Non-pigmented ciliary epithelial cell (primary cell): ENCODE results near the gene TIRAP.
"Not testable (repeated sequence)": the region's sequence is repeated elsewhere in the genome, so short reads cannot be mapped to it uniquely, and the experiment has no call there.

Source experiments
- DNase-seq: peaks from one replicate; pipeline ENCODE4 v3.0.0-alpha.2; 2010; ENCODE audit warnings: low read depth

Gene TIRAP

GRCh38 chr11:126288237-126288636, 5.3 kb downstream of the TIRAP start:
- no peak for DNase-seq

- no peak for DNase-seq
These were observed 8.0 kb downstream of the TIRAP start for GRCh38 chr11:126290887-126291286.

GRCh38 chr11:126293726-126294125, 10.8 kb downstream of the TIRAP start:
- DNase-seq = no peak

- no peak for DNase-seq
These were observed 14.1 kb downstream of the TIRAP start for GRCh38 chr11:126297004-126297403.

- DNase-seq = no peak
These were observed 20.9 kb downstream of the TIRAP start, which contains the start of gene DCPS for GRCh38 chr11:126303623-126304456. Gene DCPS (plus strand): TSS chr11:126304060. CDS start chr11:126304081, 21 bp downstream.

- DNase-seq = no peak
These were observed 21.7 kb downstream of the TIRAP start for GRCh38 chr11:126304457-126305075.

- DNase-seq = no peak
These were observed 22.8 kb downstream of the TIRAP start for GRCh38 chr11:126305699-126306098.

- DNase-seq = no peak
These were observed 24.8 kb downstream of the TIRAP start for GRCh38 chr11:126307706-126308105.

- DNase-seq = no peak
These were observed 25.4 kb downstream of the TIRAP start for GRCh38 chr11:126308271-126308671.

- not testable (repeated sequence) for DNase-seq
These were observed 25.9 kb downstream of the TIRAP start for GRCh38 chr11:126308771-126309170.

GRCh38 chr11:126310200-126310991, 27.5 kb downstream of the TIRAP start:
- no peak for DNase-seq

GRCh38 chr11:126310992-126311310, 28.1 kb downstream of the TIRAP start:
- DNase-seq = no peak

- DNase-seq = no peak
These were observed 28.8 kb downstream of the TIRAP start for GRCh38 chr11:126311401-126312291.

GRCh38 chr11:126312961-126313360, 30.1 kb downstream of the TIRAP start:
- DNase-seq = no peak

- DNase-seq = no peak
These were observed 30.9 kb downstream of the TIRAP start for GRCh38 chr11:126313826-126314225.

GRCh38 chr11:126317432-126317755, 34.5 kb downstream of the TIRAP start:
- no peak for DNase-seq

GRCh38 chr11:126317756-126318573, 35.1 kb downstream of the TIRAP start:
- DNase-seq = no peak

- DNase-seq = peak; percentile 94
These were observed 35.9 kb downstream of the TIRAP start for GRCh38 chr11:126318574-126319373.

GRCh38 chr11:126319374-126319740, 36.5 kb downstream of the TIRAP start:
- no peak for DNase-seq

GRCh38 chr11:126322996-126323395, 40.1 kb downstream of the TIRAP start:
- no peak for DNase-seq
